COLO829 (cell line): ENCODE results near the gene SNX30.
A peak's percentile ranks its signal among the peaks of the same experiment; 100 is the strongest.

ENCODE experiments used
- DNase-seq: peaks from one replicate; pipeline ENCODE4 v3.0.0; 2012; ENCODE audit warnings: low spot score

SNX30 gene

DNA sequence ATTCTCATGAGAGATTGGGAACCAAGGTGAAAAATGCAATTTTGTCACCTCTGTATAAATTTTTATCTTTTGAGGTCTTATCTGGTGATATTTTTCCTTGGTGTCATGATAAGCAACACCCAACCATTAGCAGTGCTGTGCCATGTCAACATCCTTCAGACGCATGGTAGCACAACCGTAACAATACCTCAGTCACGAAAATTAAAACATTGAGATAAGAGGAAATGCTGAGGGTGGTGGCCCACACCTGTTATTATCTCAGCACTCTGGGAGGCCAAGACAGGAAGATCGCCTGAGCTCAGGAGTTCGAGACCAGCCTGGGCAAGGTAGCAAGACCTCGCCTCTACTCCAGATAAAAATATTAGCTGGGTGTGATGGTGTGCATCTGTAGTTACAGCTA lies 107.4 kb downstream of the SNX30 start:
- DNase-seq, result no peak

DNA sequence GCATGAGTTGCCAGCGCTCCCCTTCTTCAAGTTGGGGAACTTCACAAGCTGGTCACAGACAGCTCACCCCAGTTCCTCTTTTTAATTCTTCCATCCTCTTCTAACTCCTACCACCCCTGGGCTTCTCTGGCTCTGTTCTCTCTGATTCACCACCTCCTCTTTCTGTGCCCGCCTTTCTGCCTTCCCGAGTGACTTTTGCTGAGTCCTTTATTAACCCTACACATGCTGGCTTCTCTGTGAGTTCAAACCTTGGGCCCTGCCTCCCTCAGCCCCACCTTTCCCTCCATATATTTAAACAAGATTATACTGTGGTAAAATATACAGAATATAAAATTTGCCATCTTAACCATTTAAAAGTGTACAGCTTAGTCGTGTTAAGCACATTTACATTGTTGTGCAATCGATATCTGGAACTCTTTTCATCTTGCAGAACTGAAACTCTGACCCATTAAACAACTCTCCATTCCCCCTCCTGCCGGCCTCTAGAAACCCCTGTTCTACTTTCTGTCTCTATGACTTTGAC lies 108.1 kb downstream of the SNX30 start:
- DNase-seq, result no peak

DNA sequence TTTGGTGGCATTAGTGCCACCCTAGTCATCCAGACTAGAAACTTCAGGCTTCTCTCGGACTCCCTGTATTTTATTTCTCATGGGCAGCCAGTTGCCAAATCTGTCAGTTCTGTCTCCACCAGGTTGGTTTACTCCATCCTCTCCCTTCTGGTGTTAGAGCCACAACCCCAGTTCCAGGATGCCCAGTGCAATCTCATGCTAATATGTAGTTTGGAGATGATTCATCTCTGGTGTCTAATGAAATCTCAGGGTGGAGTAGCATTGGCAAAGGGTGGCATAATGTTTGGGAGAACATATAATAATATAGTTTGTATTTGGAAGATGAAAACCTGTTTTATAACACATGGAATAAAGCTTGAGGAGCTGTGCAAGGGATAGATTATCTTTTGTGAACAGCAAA lies 109.9 kb downstream of the SNX30 start:
- no peak for DNase-seq

DNA sequence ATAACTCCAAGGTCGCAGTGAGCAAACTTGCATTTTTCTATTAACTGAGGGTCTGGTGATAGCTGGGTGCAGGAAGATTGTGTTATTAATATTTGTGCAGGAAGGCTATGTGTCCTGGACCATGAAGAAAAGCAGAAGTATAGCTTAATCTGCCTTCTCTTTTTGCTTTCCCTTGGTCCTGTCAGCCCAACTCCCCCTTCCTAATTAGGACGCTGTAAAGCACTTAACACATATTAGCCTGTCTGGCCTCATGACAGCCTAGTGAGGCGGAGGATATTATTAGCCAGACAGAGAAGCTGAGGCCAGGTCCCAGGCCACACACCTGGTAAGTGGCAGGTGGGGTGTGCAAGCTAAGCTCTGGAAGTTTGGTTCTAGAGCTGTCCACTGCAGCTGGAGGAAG lies 110.6 kb downstream of the SNX30 start:
- no peak for DNase-seq

DNA sequence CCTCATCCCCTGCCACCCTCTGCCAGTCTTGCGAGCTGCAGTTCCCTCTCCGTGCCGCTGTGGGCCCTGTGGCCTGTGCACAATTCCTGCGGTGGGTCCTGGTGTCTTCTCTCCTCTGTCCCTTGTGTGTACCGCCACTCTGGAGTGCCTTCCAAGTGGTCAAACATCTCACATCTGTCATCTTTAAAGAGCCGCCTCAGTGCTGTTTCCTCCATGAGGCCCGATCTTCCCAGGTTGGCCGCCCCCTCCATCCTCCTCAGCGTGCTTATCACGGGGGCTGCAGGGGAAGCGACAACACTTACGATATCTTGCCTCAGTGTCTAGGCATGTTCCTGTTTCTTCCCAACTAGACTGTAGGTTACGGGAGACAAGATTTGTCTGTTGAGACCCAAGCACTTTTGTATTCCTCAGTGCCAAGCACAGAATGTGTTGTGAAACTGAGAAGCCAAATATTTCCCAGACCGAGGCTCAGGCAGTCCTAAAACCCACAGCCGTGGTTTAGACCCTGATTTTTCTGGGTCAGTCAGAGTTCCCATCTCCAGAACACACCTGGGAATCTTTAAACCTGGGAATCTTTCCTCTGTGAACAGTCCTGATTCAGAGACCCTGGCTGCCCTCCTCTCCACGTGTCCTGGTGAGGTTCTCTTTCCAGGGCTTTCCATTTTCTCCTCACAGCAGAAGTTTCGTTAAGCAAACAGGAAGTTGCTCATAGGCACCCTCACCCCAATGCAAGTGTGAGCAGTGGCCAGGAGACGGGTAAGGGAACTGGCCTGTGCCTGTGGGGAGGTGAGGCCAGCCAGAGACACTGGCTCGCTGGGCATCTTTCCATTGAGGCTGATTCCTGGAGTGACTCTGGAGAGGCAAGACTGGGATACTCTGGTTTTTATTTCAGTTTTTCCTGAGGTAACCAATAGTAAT lies 111.3 kb downstream of the SNX30 start:
- no peak for DNase-seq

DNA sequence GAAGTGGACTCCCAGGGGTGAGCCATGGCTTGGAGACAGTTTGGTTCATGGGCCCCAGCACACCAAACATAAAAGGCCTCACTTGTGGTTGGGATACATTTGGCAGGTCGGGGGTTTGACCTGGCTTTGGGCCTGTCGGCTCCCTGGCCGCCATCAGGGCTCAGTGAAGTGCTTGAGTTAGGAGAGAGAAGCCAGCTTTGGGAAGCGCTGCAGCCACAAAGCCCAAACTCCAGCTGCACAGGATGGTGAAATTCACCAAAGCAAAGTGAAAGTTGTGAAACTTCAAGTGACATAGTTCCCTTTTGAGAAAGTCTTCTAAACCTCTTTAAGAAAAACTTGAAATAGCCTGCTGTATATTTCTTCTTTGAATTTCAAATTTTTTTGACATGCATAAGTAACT lies 112.7 kb downstream of the SNX30 start:
- no peak for DNase-seq

DNA sequence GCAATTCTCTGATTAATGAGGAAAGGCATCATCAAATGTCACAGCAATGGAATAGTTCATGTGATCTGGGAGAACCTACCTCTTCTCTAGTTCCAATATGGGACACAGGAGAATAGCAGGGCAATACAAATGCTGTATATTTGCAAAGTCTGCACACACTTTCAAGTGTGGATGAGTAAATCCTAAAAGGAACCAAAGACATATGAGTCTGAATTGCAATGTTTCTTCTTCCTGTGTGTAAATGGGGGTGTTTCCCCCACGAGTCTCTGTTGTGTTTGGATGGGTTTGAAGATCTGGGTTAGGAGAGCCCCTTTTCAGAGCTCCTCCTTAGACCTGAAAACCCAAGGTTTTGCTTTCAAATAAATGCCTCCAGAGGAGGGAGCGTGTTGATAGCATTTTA lies 113.2 kb downstream of the SNX30 start:
- no peak for DNase-seq

DNA sequence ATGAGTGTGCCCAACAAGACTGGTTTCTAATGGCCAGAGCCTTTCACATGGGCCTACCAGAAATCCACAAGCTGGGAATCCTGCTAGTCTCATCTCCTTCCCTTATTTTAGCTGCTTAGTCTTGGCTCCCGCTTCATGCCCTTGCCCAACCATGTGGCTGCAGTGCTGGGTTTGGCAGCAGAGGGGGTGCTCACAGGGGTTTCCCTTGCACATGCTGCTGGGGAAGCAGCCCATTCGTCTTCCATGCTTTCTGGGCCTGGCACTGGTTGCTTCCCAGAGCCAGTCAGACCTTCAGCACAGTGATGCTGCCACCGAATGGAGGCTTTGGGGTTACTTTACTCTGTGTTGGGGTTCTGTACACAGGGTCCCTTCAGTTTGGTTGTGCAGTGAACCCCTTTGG lies 113.8 kb downstream of the SNX30 start:
- DNase-seq, result no peak

DNA sequence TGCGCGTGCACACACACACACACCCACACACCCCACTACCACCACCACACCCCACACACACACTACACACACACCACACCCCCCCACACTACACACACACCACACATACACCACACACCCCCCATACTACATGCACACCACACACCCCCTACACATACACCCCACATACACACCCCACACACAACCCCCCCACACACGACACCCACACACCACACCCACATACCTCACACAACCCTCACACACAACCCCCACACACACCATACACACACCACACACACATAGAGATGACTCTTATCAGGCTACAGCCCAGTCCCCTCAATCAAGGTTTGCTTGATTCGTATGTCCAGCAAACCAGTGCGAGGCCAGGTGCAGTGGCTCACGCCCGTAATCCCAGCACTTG lies 114.4 kb downstream of the SNX30 start:
- DNase-seq, result no peak

DNA sequence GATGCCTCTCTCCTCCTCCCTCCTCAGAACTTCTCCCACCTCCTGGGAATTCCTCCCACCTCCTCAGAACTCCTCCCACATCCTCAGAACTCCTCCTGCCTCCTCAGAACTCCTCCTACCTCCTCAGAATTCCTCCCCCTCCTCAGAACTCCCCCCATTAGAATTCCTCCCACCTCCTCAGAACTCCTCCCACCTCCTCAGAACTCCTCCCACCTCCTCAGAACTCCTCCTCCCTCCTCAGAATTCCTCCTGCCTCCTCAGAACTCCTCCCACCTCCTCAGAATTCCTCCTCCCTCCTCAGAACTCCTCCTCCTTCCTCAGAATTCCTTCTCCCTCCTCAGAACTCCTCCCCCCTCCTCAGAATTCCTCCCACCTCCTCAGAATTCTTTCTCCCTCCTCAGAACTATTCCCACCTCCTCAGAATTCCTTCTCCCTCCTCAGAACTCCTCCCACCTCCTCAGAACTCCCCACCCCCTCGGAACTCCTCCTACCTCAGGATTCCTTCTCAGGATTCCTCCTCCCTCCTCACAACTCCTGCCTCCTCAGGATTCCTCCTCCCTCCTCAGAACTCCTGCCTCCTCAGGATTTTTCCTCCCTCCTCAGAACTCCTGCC lies 116.2 kb downstream of the SNX30 start:
- DNase-seq, result peak; percentile 78

DNA sequence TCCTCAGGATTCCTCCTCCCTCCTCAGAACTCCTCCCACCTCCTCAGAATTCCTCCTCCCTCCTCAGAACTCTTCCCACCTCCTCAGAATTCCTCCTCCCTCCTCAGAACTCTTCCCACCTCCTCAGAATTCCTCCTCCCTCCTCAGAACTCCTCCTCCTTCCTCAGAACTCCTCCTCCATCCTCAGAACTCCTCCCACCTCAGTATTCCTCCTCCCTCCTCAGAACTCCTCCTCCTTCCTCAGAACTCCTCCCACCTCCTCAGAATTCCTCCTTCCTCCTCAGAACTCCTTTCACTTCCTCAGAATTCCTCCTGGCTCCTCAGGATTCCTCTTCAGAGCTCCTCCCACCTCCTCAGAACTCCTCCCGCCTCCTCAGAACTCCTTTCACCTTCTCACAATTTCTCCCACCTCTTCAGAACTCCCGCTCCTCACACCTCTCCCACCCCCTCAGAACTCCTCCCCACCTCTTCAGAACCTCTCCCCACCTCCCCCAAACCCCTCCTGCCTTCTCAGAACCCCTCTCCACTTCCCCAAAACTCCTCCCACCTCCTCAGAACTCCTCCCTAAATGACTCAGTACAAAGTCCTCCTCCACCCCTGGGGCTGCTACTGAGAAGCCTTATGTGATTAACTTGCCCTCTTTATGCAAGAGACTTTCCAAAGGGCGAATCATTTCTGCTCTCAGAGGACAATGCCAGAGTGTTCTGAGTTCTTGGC lies 116.9 kb downstream of the SNX30 start:
- DNase-seq, result peak; percentile 97

DNA sequence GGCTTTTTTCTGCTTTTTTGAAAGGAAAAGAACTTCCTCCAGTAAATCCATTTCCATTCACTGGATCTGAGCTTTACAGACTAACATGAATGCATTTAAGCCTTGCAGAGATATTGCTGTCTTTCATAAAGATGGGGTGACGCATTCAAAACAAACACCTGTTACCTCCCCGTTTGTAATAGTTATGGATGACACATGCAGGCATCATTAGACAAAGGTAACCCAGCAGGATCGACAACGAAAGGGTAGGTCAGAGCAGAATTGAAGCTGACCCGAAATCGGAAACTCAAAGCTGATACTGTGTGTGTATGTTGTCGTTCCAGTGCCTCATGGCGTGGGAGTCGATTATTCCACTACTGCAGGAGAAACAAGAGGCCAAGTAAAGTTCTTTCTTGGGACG lies 117.9 kb downstream of the SNX30 start:
- DNase-seq, result no peak

DNA sequence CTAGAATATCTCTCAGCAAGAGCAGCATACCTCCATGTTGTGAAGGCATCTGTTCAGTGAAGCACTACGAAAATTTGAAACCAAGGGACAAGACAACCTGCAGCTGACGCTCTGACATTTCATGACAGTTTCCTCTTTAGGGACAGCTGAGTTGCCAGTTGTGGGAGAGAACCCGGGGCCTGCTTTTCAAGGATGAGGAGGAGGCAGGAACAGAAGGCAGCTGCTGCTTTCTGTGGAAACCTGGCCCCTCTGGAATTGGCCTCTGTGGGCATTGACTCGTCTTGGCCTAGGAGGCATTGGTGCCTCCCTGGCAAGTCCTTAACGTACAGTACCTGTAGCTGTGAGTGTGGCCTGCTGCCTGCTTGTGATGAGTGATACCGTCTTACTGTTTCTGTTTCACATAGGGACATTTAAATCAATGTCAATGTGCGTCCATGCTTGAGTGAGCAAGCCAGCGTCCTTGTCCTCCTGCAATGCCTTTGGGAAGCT lies 118.5 kb downstream of the SNX30 start:
- no peak for DNase-seq

DNA sequence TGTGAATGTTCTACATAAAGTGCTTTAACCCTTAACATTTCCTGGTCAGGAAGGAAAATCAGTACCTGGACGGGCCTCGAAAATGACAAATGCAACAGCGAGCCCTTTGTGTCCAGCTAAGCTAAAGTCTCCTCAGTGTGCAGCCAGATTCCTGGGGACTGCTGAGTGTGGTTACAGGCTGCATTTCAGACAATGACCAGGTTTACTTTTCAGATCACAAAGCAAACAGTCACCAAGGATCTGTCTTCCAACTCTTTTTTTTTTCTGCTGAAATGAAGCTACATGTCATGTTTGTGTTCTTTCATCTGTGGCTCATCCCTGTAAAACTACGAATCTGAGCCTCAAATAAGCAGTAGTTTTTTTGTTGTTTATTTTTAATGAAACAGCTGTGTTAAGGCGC lies 119.4 kb downstream of the SNX30 start:
- DNase-seq, result no peak

DNA sequence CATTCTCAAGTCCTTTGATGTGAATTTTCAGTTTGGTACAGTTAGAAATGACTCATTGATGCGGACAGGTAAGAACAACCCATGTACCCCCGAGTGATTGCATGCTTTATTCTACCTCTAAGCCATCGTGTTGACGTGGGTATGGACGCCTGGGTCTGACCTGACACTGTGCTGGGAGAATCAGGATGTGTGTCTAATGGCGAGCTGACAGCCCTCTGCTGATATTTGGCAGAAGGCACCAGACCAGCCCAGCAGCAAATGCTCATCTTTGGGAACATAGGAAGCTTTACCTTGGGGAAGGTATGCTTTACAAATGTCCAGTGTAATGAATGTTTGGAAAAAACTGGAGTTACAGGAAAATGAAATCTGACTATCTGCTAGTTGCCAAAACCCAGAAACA lies 120.0 kb downstream of the SNX30 start:
- no peak for DNase-seq

DNA sequence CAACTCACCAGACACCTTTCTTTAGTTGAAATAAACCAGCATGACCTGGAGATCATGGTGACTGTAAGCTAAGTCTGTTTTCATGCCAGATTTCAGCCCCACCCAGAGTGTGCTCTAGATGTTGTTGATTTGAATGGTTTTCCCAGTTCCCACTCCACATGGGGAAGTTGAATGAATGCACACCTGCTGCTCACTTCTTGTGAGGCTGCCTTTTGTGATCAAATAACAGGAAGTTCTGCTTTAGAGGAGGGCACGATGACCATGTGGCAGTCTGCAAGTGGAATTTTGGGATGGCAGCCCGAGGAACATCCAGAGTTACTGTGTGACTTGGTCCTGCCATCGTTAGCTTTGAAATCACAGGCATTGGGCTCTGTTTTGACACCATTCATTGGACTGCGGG lies 121.5 kb downstream of the SNX30 start:
- DNase-seq, result no peak

DNA sequence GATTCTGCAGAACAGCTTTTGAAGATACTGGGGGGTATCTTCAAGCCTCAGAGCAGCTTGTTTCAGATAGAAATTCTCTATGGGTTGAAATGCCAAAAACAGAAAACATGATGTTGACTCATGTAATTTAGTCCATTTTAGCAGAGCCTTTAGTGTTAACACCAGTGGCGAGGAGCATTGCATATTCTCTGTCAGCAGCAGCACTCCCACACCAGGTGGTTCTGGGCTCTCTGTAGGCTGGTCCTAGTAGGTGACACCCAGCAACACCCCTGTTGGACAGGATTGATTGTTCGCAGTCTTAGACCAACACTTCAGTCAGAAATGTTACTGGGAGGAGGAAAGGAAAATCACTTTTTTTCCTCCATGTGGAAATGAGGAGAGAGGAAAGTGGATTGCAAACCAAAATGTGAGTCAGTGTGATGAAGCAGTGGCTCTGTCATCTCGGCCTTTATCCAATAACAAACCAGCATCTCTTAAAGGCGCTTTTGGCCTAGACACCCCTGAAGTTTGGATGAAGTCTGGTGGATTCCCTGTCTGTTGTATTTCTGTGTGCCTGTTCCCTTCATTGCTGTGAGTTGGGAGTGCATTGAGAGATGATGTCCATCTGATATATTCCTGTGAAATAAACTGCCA lies 123.3 kb downstream of the SNX30 start:
- no peak for DNase-seq

DNA sequence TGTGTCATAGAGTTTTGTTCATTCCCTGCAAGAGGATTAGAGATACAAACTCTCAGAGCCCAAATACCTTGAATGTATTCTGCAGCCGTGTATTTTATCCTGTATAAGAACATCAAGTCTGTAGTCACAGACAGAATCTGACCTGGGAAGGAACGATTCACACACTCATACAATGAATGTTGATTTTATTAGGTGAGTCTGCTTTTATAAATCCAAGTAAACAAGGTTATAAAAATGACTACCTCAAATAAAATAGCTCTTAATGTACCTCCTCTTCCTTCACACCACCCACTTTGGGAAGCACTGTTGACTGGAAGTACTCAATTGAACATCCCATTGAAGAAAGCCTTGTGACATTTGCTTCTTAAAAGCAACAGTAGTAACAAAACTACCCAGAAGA lies 128.2 kb downstream of the SNX30 start:
- DNase-seq, result no peak

DNA sequence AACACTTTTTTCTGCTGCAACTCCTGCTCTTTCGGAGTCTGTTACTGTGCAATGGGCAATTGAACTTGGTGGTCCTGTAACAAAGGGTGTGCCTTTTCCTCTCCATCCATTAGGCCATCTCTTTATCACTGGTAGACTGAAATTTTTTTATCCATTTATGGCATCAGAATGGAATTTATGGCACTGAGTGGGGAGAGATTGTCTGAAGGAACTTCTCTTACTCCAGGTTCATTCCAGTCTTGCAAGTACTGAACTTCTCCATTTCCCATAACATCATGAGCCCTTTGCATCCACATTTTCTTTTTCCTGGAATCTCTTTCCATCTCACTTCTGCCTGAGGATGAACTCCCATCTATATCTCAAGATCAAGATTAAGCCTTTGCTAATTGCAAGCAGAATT lies 130.1 kb downstream of the SNX30 start:
- DNase-seq, result no peak

DNA sequence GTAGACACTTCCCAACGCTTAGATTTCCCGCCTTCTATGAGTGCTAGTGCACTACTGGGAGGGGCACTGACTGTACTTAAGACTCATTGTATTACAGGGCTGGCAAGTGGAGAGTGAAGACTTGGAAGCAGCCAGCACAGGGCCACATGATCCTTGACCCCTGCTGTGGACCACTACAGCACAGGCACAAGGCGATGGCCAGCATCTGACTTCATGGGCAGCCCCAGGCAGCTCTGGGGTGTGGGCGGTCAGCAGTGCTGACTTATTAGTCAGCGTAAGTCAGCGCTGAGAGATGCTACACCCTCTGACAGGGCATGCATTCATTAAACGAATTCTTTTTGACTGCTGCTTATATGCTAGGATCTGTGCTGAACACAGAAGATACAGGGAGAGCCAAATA lies 130.8 kb downstream of the SNX30 start:
- DNase-seq, result peak; percentile 74

DNA sequence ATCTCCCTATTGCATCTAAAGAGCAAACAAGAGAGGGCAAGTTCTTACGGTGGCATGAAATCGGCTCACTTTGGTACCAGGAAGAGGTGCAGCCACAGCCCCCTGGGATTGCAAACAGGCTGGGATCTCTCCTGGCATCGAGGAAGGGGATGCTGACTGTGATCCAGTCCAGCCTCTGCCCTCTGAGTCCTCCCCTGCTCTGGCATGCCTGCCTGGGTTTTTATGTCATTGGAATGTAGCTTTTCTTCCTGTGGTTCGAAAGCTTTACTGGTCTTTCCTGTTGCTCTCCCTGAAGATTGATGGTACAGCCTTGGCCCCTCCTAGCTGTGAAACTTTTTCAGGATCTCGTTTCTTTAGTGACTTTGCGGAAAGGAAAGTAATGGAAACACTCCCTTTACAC lies 133.5 kb downstream of the SNX30 start:
- no peak for DNase-seq

DNA sequence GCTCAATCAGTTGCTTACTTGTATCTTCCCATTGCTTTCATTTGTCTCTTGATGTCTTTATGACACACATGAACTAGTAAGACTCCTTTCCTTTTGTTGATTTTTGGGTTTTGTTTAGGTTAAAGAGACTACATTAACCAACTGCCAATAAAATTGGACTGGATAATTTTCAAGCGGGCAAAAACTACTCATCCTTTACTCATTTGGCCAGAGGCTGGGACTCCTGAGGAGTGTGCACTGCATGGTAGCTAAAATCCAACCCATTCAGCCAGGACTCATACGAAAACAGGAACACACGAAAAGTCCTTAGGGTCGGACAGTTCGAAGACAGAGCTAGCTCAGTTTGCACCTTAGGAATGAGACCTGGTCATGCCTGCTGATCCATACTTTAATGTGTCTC lies 134.2 kb downstream of the SNX30 start:
- DNase-seq, result no peak
